Progenitor cell of endocrine pancreas (in vitro differentiated cells): ENCODE measurements around the gene GPRIN2. TPM values are rescaled to one million over a fixed set of nuclear protein-coding genes. Genes with fewer than 3 reads are reported as not detected.
A peak's percentile ranks its signal among the peaks of the same experiment; 100 is the strongest.

Experiments used
- DNase-seq: peaks from one replicate; pipeline ENCODE4 v3.0.0; 2021; ENCODE audit warnings: low spot score; ENCODE audit not compliant: unreplicated experiment
- H3K27ac Mint-ChIP-seq: 2 replicates; pipeline ENCODE4 v1.8.0; 2021; ENCODE audit warnings: mild to moderate bottlenecking, moderate library complexity, mixed read lengths
- H3K27me3 Mint-ChIP-seq: 2 replicates; pipeline ENCODE4 v1.8.0; 2021; ENCODE audit warnings: mixed read lengths
- H3K36me3 Mint-ChIP-seq: 2 replicates; pipeline ENCODE4 v1.8.0; 2022; ENCODE audit warnings: mixed read lengths; ENCODE audit not compliant: insufficient read depth
- H3K4me1 Mint-ChIP-seq: 2 replicates; pipeline ENCODE4 v1.8.0; 2021; ENCODE audit warnings: low read depth, mixed read lengths
- H3K4me3 Mint-ChIP-seq: 2 replicates; pipeline ENCODE4 v1.8.0; 2021; ENCODE audit warnings: low read depth, mild to moderate bottlenecking, moderate library complexity, mixed read lengths
- H3K9me3 Mint-ChIP-seq: 2 replicates; pipeline ENCODE4 v1.8.0; 2021; ENCODE audit warnings: low read depth, mixed read lengths
- CTCF ChIP-seq: fragments of 200-600 bp; sonication (generic); IDR thresholded peaks from one replicate; pipeline ENCODE4 v1.5.0; 2021; ENCODE audit warnings: antibody characterized with exemption, mild to moderate bottlenecking; ENCODE audit not compliant: unreplicated experiment
- total RNA-seq: library from RNA; stranded (reverse); gene quantifications from 2 replicates; pipeline ENCODE4 v1.2.1, GENCODE V29; 2021

GPRIN2 gene
- total RNA-seq, 1 donor from 2014 or later: 14.0 TPM

DNA sequence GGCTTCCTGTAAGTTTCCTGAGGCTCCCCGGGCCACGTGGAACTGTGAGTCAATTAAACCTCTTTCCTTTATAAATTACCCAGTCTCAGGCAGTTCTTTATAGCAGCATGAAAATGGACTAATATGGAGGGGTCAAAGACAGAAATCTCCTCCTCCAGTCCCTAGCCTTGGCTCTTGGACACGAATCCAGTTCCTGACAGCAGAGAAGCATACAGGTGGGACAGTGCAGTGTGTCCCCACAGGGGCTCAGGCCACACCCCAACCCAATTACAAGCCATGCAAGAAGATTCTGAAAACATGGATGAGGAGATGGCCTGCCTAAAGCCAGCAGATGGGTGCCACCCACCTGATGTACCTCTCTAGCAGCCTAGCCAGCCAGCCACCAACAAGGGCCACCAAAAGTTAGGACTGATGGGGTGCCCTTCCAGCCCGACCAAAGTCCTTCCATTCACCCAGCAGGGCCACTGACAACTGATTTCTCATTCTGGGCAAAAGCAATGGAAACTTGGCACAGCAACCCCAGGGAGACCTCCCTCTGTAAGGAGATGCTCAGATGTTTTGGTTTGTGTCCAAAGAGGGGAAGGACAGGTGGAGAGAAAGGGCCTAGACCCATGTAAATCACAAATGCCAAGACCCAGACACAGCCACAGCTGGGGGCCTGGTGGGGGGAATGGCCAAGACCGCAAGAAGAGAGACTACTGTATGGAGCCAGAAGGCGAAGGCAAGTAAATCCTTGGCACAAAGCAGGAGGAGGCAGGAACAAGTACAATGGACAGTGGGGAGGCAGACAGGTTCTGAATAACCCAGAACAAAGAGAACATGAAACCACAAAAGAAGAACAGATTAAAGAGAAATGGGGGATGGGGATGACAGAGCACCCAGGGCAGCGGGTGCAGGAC is 13.6 kb downstream of the GPRIN2 start:
- H3K27me3 Mint-ChIP-seq: peaks cover 44% of the 10 kb centered on the region
- no peak for TF ChIP-seq CTCF
- no peaks in the 10 kb centered on the region for H3K9me3 Mint-ChIP-seq
- no peak for DNase-seq
- H3K4me3 Mint-ChIP-seq: peak overlapping the region; percentile 46
- H3K36me3 Mint-ChIP-seq: no peaks in the 10 kb centered on the region
- H3K4me1 Mint-ChIP-seq: peaks cover 9% of the 10 kb centered on the region
- no peak overlapping the region for H3K27ac Mint-ChIP-seq

DNA sequence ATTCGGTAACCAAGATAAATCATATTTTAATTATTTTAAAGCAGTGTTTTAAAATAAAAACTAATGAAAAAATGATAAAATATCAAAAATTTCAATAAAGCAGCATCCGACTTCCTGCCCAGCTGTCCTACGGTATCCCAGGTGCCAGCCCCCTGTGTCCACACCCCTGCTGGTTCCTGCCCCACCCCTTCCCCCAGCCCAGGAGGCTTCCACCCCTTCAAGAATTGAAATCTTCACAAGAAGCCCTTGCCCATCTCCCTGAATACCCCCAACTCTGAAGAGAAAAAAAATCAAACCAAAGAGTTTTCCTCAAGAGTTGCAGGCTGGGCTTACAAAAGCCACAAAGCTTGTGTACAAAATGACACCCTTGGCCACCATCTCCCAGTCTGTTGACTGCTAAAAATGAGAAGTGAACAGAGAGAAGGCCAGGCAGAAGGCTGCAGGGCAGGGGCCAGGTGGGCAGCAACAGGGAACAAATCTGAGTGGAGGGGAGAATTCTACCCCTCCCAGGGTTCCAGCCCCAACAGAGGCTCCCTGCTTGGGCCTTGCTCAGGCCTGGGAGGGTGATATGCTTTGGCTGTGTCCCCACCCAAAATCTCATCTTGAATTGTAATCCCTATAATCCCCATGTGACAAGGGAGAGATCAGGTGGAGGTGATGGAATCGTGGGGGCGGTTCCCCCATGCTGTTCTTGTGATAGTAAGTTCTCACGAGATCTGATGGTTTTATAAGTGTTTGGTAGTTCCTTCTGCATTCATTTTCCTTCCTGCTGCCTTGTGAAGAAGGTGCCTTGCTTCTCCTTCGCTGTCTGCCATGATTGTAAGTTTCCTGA is 14.5 kb downstream of the GPRIN2 start:
- TF ChIP-seq CTCF: no peak
- H3K27ac Mint-ChIP-seq: no peak overlapping the region
- peaks cover 52% of the 10 kb centered on the region for H3K27me3 Mint-ChIP-seq
- H3K4me1 Mint-ChIP-seq: peaks cover 9% of the 10 kb centered on the region
- DNase-seq: no peak
- H3K9me3 Mint-ChIP-seq: no peaks in the 10 kb centered on the region
- H3K36me3 Mint-ChIP-seq: no peaks in the 10 kb centered on the region
- H3K4me3 Mint-ChIP-seq: peak overlapping the region; percentile 64

- Mint-ChIP-seq H3K27ac (peak overlapping the region; percentile 34), H3K36me3 (no peaks in the 10 kb centered on the region), H3K27me3 (peaks cover 57% of the 10 kb centered on the region), H3K9me3 (no peaks in the 10 kb centered on the region), H3K4me1 (peaks cover 9% of the 10 kb centered on the region), H3K4me3 (peak overlapping the region; percentile 69)
- peak; percentile 80 for DNase-seq
- peak; percentile 71 for TF ChIP-seq CTCF
Measured at GRCh38 chr10:46541017-46541661, 15.3 kb downstream of the GPRIN2 start.

DNA sequence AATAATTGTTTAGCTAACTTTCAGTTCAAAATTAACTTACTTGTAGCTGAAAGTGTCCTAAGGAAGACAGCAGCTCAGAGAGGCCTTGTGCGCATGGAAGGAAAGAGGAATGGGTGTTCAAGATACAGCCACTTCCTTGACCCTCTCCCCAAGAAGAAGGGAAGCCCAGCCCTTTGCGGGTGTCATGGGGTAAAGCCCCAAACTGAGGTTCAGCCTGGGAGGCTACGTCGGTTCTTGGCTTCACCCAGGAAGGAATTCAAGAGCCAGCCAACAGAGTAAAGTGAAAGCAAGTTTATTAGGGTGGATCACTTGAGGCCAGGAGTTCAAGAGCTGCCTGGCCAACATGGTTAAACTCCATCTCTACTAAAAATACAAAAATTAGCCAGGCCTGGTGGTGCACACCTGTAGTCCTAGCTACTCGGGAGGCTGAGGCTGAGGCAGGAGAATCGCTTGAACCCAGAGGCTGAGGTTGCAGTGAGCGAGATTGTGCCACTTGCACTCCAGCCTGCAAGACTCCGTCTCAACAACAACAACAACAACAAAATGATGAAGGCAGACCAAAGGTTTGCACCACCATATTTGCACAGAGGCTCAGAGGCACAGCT is 15.9 kb downstream of the GPRIN2 start:
- Mint-ChIP-seq H3K27ac (peak overlapping the region; percentile 70), H3K9me3 (no peaks in the 10 kb centered on the region), H3K36me3 (no peaks in the 10 kb centered on the region), H3K27me3 (peaks cover 57% of the 10 kb centered on the region), H3K4me3 (peak overlapping the region; percentile 69), H3K4me1 (peaks cover 9% of the 10 kb centered on the region)
- no peak for DNase-seq
- TF ChIP-seq CTCF: no peak
